Measurements from ENCODE around the gene MYLK.

DNA sequence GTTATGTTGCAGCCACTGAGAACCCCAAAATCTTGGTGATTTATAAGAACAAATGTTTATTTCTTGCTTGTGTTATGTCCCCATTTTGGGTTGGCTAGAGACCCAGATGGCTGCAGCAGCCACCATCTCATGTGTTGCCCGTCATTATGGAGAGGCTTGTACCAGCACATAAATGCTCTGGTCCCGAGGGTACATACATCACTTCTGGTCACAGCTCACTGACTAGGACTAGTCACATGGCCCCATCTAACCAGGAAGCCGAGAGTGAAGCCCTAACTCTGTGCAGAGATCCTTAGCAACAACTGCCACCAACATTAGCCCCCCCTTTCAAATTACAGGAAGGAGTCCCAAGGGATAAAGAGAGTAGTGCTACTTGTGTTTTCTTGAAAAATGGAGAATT lies 273.8 kb downstream of the MYLK start:
- TF ChIP-seq, protein P1, sequence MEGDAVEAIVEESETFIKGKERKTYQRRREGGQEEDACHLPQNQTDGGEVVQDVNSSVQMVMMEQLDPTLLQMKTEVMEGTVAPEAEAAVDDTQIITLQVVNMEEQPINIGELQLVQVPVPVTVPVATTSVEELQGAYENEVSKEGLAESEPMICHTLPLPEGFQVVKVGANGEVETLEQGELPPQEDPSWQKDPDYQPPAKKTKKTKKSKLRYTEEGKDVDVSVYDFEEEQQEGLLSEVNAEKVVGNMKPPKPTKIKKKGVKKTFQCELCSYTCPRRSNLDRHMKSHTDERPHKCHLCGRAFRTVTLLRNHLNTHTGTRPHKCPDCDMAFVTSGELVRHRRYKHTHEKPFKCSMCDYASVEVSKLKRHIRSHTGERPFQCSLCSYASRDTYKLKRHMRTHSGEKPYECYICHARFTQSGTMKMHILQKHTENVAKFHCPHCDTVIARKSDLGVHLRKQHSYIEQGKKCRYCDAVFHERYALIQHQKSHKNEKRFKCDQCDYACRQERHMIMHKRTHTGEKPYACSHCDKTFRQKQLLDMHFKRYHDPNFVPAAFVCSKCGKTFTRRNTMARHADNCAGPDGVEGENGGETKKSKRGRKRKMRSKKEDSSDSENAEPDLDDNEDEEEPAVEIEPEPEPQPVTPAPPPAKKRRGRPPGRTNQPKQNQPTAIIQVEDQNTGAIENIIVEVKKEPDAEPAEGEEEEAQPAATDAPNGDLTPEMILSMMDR (IDR thresholded peaks at IDR 0.05; ENCODE audit: insufficient read depth, low read length): no peak
- TF ChIP-seq POLR2AphosphoS5 (IDR thresholded peaks at IDR 0.05; ENCODE audit: low read depth): no peak
- TF ChIP-seq, protein P2, sequence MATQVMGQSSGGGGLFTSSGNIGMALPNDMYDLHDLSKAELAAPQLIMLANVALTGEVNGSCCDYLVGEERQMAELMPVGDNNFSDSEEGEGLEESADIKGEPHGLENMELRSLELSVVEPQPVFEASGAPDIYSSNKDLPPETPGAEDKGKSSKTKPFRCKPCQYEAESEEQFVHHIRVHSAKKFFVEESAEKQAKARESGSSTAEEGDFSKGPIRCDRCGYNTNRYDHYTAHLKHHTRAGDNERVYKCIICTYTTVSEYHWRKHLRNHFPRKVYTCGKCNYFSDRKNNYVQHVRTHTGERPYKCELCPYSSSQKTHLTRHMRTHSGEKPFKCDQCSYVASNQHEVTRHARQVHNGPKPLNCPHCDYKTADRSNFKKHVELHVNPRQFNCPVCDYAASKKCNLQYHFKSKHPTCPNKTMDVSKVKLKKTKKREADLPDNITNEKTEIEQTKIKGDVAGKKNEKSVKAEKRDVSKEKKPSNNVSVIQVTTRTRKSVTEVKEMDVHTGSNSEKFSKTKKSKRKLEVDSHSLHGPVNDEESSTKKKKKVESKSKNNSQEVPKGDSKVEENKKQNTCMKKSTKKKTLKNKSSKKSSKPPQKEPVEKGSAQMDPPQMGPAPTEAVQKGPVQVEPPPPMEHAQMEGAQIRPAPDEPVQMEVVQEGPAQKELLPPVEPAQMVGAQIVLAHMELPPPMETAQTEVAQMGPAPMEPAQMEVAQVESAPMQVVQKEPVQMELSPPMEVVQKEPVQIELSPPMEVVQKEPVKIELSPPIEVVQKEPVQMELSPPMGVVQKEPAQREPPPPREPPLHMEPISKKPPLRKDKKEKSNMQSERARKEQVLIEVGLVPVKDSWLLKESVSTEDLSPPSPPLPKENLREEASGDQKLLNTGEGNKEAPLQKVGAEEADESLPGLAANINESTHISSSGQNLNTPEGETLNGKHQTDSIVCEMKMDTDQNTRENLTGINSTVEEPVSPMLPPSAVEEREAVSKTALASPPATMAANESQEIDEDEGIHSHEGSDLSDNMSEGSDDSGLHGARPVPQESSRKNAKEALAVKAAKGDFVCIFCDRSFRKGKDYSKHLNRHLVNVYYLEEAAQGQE (IDR thresholded peaks at IDR 0.05; ENCODE audit: insufficient replicate concordance, low read depth): no peak
- no peak for TF ChIP-seq SPI1 (IDR thresholded peaks at IDR 0.05; ENCODE audit: borderline replicate concordance, low read depth)

Data from HL-60 (cell line).